HG02943 (cell line): ENCODE measurements around the gene TTC39B.

Source experiments
- ATAC-seq: cut with Tn5 transposase; IDR thresholded peaks from one replicate; pipeline ENCODE4 v1.9.1; 2021; ENCODE audit warnings: mild to moderate bottlenecking, low read depth, moderate library complexity; ENCODE audit not compliant: unreplicated experiment

Gene TTC39B

DNA sequence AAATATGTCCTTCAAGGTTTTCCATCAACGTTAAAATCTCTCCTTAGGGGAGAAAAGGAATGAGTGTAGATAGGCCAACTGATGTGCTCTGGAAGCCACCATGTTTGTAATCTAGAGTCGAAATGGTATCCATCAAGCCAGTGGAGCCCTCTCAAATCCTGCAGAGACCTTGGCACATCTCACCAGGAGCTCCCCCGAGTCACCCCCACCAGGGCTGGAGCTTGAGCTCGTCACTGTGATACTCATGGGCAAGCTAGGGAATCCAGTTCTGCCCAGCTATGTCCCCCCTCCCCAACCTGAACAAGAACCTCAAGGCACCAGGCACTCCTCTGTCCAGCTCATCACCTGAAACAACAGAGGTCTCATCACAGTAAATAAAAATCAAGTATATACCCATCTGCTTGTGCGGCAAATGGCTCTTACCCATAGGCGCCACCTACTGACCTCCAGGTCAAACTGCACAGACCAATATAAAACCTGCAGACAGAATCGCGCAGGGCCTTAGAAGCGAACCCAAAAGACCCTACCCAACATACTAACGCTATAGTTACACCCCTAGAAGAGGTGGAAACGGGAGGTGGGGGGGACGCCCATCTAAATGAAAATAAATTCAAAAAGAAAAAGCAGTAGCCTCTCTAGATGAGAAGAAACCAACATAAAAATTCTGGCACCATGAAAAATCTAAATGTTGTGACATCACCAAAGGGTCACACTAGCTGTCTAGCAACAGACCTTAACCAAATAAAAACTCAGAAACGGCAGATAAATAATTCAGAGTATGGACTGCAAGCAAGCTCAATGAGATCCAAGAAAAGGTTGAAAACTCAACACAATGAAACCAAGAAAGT is 75.0 kb downstream of the TTC39B start:
- ATAC-seq = no peak

DNA sequence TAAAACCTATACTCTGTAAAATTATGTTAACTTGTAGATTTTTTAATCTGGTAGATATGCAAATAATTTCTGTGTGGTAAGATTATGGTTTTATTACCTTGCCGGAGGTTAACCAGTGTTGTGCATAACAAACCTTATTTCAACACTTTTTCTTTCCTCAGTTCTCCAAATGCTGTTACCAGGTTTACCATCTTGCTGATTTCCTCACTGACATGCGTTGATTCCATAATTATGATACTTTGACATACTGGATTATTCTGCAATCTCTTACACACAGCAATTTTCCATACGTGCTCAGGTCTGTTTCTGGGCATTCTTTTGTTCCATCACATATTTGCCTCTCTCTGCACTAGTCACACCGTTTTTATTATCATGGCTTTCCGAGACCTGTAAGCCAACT is 77.6 kb downstream of the TTC39B start:
- ATAC-seq = no peak

DNA sequence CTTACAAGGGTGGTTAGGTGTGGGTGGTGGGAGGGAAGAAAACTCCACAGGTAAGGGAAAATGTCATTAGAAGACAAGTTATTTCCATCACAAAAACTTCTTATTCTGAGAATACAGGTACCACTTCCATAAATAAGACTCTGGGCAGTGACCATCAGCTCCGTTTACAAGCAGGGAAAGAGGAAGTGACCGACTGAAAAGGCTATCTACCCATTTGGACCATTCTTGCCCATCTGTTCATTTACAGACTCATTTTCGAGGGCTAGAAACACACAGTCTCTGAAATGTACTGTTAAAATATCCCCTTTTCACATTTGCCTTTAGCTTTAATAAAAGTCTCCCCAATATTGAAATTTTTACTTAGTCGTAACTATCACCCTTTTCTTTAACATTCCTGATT is 79.5 kb downstream of the TTC39B start:
- ATAC-seq = no peak

DNA sequence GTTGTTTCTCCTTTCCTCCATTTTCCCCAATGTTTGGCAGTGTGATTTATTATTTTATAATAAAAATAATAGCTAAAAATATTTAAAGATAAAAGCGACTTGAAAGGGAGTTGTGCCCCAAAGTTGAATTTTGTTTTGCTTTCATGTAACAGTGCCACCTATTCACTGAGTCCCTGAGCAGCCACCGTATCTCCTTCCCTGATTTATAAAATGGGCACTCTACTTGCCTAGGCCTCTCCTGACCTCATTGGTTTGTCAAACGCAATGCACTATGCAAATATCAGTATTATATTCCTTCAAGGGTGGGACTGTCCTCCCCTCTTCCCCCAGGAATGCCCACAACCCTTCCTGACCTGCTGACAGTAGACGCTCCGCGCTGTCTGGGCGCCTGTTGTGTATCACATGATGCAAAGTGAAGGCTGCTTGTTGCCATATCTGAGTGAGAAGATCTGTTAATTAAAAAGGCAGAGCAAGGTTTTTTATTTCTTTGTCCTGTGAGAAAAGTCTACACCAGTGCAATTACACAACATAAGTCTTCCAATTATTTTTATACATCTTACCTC is 81.4 kb downstream of the TTC39B start:
- ATAC-seq = no peak

DNA sequence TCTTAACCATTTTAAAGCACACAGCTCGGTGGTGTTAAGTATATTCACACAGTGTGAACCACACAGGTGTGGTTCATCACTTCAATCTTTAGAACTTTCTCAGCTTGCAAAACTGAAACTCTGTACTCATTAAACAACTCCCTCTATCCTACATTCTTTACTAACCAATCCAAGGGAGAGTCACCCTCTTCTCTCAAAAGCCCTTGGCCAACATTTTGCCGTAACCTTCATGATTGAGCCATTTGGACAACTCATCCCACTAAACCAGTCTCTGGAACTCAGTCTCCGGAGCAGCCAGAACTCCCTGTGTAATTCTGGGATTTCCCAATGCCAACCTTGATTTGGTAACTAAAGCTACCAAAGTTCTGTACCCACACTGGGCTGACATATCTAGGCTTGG is 84.7 kb downstream of the TTC39B start:
- ATAC-seq = no peak

DNA sequence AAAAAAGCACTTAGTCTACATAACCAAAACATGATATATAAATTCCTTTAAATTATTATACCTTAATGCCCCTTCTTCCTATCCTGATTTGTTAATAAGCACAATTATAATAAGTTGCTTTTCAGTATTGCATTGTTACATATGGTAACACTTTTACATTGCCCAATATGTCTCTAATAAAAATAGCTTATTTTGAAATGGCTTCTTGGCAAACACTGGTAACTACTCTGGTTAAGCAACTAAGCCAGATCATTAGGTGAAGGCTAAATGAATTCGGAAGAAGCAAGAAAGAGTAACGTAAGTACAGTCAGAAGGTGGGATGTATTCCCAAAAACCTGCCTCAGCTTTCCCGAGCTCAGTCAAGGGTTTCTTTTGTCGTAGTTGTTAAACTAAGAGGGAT is 85.3 kb downstream of the TTC39B start:
- no peak for ATAC-seq

DNA sequence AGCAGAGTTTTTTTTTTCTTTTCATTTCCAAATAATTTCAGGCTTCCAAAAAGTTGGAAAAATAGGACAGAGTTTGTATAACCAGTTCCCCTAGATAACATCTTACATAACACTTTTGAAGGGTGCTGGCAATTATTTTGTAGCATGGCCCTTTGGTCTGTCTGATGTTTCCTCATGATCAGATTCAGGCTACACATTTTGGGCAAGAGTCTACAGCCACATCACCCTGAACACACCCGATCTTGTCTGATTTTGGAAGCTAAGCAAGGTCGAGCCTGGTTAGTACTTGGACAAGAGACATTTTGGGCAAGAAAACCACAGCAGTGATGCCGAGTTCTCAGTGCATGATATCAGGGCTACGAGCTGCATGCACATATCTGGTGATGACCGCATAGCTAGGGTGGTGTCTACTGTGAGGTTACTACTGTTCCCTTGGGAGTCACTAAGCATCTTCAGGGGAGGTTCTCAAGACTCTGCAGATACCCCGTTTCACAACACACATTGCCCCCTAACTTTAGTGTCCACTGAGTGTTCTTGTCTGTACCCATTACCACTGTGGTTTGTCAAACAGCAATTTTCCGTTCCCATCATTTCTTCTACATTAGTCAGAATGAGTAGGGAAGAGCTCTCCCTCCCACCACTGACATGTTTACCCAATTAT is 86.2 kb downstream of the TTC39B start:
- no peak for ATAC-seq

DNA sequence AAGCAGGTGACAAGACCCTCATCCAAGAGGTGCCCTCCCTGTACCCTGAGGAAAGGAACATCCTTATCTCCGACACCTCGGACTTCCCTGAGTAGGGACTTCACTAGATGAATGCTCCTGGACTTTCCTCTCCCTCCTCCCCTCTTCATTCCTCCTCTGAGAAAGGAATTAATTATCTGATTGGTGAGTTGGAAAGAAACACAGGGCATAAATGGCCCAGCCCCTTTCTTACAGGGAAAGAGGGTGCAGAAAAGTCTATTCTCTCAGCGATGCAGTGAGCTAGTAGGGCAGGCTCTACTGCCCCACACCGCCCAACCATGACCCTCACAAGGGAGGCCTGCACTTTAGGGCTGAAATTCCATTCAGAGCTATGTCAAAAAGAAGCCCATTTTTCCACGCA is 87.5 kb downstream of the TTC39B start:
- no peak for ATAC-seq

DNA sequence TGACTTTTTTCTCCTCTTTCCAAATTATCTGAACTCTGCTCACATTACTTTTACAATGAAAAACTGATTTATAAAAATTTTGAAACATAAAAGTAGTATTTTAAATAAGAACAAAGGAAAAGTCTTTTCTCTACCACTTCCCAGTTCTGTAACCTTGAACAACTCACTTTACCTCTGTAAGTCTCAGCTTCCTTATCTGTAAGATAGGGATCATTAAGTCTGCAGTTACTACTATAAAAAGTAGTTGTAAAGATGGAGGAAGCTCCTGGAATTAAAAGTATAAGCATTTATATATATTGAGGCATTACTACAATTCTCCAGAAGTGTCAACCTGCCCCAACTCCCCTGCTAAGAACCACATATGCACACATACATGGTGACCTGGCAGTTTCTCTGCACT is 88.0 kb downstream of the TTC39B start:
- ATAC-seq = no peak

DNA sequence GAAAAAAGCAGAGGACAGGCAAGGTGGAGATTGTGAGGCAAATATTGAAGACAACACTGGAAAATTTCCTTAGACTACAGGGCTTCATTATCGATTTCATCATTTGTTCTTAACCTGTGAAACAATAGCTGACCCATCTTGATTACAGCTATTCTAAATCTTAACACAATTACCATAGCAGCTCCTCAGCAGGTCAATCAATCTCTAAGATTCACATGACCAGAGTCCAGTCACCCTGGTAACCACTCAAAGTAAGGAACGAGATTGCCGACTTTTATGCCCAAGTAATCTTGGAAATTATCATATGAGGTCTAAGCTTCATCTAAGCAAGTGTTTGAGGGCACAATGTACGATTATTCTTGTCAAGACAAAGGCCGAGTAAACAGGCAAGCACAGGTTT is 93.8 kb downstream of the TTC39B start:
- no peak for ATAC-seq

DNA sequence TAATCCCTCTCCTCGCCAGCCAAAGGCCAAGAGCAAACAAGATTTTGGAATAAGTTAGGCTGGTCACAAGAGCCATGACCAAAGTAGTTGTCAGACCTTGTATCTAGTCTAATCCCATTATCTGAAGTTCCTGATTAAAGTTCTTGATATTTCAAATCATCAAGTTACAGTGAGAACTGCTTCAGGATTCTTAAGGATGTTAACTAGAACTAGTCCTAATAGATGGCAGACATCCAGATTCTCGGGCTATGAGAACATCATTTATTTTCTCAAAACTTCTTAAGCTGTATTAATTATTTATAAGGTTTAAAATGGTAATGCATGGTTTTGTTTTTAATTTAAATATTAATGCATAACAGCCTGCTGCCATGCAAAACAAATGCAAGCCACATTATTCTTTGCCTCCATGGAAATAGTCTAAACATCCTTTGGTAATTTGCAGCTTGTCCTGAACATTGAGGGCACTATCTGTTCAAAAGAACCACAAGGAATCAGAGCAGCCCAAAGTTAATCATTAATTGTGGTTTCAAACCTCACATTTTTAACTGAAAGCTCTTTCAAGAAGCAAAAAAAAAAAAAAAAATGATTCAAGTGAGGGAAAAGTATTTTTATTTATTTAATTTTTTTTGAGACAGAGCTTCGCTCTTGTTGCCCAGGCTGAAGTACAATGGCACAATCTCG is 95.1 kb downstream of the TTC39B start:
- ATAC-seq = no peak

DNA sequence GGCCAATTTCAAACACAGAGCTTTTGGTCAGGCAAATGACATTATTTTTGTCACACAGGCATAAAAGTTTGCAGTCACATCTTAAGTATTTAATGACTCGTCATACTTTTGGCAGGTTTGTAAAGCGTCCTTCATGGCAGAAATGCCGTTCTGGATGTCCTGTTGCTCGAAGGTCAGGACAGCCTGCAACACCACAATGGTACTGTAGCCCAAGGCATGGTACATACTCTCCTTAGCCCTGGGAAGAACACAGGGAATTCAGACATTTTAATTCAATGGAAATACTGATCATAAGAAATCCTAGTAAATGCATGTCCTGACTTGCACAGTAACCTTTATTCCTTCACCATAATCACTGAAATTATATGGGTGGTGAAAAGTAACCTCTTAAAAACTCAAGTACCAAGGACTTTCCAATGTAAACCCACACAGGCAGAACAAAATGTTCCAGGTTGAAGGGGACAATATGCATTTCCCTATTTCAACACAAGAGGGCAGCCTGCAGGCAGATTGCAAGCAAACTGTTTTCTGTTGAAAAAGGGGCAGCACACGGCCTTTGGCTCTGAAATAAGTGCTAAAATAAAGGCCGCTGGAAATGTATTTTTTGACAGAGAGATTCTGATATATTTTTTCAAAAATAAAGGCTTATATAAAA is 95.7 kb downstream of the TTC39B start:
- peak; percentile 69 for ATAC-seq

DNA sequence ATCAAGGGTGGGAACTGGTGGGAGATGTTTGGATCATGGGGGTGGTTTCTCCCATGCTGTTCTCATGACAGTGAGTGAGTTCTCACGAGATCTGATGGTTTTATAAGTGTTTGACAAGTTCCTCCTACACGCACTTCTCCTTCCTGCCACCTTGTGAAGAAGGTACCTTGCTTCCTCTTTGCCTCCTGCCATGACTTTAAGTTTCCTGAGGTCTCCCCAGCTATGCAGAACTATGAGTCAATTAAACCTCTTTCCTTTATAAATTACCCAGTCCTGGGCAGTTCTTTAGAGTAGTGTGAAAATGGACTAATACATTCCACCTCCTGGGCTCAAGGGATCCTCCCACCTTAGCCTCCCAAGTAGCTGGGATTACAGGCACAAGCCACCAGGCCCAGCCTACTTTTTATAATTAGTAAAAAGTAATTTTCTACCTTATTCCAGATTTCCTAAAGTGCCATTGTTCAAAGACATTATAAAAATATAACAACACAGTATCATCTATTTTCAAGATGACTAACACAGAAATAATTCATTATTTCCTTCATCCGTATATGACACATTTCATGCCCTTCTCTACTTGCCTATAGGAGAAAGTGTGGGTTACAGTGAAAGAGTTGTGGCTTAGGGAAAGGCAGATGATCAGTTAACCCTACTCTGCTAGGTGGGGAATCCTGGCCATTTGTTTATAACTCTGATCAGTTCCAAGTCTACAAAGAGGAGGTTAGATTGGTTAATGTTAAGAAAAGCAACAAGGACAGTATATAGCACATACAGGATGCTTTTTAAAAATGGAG is 99.9 kb downstream of the TTC39B start:
- no peak for ATAC-seq

DNA sequence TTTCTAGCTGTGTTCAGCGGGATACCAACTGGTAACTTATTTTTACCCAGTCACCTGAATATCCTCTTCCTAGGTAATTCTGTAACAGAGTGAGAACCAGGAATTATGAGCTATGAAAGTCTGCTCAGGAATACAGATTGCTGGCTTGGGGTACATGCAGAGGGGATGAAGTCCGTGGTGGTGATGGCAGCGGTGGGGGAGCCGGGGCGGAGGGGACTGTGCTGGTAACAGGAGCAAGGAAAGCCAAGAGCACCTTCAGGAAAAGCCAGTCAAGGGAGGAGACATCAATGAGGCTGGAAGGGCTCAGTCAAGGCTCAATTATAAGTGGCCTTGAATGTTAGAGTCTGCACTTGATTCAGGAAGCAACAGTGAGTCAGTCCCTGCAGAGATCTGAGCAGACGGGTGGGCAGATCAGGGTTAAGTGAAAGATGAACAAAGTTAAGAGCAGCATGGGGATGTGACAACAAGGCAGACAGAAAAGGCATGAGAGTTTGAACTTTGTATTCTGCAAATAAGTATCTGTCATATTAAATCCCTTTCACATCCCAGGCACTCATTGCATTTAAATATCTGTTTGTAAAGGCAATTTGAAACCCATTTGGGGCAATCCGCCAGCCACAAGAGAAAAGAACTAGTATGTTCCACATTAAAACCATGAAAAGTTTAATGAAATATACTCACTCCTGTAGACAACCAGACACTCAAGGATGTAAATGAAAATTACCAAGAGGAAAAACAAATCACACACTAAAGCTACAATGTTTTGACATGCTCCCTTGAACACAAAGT is 101.2 kb downstream of the TTC39B start:
- no peak for ATAC-seq

DNA sequence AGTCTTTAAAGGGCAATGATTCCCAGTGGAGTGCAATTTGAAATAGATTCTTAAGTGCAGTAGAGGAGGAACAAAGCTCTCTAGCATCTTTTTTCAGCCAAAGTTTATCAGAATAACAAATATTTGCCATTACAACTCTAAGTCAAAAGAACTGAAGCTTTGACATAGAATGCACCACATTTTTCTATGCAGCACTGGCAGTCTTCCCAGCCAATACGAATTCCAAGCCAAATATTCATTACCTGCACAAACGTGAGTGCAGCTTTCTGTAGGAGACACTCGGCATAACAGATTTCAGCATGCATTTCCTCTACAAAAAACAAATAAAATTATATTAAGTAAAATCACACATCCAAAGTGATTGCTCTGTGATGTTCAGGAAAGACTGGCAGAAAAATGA is 103.4 kb downstream of the TTC39B start:
- no peak for ATAC-seq

DNA sequence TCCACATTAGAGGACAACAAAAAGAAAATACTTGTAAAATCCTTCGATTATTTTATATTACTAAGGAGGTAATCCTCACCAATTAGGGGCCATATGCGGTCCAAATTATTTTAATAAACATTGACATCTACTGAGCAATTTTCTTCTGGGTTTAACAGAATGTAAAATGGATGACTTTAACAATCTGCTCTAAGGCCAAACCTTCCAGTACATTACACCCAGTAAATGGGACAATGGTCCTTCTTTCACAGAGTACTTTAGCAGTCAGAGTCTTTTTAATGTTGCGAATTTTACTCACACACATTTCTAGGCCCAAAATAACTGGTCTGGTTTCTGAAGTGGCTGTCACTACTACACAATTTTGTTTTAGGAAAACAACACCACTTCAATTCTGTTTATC is 106.9 kb downstream of the TTC39B start:
- no peak for ATAC-seq

DNA sequence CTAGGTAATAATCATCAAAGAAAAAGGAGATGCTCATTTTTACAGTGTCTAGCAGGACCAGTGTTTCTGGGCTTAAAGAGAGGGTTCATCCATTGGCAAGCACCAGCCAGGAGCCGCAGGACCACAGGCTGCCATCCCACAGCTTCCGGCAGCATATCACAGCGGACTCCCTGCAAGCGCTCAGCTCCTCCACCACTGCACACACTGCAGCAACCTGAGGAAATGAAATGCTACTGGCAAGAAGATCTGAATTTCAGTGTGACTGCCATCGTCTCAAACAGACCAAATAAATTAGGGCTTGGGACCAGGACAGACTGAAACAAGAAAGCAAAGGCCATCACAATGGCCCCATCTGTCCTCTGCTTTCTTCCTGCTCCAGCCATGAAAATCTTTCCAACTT is 114.2 kb downstream of the TTC39B start:
- no peak for ATAC-seq

DNA sequence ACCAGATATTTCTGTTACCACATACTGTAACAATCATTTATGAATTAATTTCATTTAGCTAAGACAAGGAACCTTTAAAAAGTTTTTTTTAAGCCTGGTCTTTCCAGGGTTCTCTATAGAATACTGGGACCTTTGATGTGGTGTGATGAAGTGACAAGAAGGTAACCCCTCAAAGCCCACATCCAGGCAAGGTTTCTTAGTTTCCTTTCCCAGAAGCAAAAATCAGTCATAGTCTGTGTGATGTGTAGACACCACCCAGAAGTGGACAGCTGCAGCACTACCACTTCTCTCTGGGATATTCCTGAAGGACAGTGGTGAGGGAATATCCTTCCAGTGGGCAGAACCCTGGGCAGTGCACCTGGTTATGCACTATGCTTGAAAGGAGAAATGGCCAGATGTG is 115.6 kb downstream of the TTC39B start:
- ATAC-seq = no peak

DNA sequence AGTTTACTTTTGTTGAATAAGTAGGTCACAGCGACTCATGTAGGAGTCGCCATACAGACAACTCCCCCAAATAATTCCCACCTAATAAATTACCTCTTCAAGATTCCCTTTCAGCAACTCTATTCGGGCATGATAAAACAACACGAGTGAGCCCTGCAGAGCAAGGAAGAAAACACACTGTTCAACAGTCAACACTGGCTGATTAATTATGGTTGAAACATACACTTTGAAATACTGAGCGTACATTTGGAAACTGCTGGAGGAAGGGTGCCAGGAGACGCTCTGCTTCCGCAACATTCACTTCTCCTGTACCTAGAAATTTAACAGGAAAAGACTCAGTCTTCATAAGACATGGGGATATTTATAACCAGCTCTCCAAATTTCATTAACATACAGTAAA is 117.5 kb downstream of the TTC39B start:
- no peak for ATAC-seq
